ENCODE data around the gene KMT2A.
A peak's percentile ranks its signal among the peaks of the same experiment; 100 is the strongest.

KMT2A gene

DNA sequence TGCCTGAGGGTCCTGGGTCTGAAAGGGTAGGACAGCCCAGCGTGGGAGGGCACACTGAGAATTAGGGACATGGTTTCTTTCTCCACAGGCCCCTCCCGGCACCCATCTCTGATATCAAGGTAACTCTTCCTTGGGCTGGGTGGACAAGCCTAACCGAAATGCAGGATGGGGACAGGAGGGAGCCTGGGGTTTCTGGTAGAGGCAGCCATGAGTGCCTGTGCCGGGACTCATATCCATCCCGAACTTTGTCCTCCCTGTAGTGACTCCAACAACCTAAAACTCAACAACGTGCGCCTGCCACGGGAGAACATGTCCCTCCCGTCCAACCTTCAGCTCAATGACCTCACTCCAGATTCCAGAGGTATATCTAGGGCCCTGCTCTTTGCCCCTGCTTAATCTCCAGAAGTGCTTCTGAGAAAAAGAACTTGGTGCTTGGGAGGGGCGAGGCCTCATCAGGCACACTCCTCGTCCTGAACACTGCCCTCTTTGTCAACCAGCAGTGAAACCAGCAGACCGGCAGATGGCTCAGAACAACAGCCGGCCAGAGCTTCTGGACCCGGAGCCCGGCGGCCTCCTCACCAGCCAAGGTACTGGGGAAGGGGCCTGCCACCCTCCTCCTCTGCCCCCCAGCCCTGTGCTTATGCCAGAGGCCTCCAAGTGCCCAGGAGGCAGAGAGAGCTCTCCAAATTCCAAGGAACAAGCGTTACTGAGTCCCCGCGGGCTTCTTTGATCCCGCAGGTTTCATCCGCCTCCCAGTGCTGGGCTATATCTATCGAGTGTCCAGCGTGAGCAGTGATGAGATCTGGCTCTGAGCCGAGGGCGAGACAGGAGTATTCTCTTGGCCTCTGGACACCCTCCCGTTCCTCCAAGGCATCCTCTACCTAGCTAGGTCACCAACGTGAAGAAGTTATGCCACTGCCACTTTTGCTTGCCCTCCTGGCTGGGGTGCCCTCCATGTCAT is 97.8 kb downstream of the KMT2A start:
- no peak for DNase-seq

DNA sequence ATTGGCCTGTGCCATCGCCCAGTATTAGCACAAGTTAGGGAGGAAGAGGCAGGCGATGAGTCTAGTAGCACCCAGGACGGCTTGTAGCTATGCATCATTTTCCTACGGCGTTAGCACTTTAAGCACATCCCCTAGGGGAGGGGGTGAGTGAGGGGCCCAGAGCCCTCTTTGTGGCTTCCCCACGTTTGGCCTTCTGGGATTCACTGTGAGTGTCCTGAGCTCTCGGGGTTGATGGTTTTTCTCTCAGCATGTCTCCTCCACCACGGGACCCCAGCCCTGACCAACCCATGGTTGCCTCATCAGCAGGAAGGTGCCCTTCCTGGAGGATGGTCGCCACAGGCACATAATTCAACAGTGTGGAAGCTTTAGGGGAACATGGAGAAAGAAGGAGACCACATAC is 99.0 kb downstream of the KMT2A start:
- DNase-seq = no peak

DNA sequence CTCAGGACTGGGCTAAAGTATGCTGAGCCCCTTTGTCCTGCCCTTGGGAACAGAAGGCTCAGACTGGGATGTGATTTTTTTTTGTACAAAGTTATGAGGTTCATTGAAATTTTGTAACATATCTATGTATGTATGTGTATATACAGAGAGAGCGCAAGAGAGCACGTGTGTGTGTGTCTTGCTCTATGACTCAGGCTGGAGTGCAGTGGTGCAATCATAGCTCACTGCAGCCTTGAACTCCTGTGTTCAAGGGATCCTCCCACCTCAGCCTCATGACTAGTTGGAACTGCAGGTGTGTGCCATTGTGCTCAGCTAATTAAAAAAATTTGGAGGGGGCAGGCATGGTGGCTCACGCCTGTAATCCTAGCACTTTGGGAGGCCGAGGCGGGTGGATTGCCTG is 100.4 kb downstream of the KMT2A start:
- DNase-seq = peak in 1 of 3 donors; percentile 19

DNA sequence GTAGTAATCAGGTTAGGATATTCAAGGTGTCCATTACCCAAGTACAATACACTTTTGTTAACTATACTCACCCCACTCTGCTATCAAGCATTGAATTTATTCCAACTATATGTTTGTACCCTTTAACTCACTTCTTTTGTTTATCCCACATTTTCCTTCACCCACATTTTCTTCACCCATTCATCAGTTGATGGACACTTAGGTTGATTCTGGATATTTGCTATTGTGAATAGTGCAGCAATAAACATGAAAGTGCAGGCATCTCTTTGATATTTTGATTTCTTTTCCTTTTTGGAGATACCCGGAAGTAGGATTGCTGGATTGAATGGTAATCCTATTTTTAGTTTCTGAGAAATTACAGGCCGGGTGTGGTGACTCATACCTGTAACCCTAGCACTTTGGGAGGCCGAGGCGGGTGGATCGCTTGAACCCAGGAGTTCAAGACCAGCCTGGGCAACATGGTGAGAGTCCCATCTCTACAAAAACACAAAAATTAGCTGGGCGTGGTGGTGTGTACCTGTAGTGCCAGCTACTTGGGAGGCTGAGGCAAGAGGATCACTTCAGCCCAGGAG is 101.2 kb downstream of the KMT2A start:
- no peak for DNase-seq

DNA sequence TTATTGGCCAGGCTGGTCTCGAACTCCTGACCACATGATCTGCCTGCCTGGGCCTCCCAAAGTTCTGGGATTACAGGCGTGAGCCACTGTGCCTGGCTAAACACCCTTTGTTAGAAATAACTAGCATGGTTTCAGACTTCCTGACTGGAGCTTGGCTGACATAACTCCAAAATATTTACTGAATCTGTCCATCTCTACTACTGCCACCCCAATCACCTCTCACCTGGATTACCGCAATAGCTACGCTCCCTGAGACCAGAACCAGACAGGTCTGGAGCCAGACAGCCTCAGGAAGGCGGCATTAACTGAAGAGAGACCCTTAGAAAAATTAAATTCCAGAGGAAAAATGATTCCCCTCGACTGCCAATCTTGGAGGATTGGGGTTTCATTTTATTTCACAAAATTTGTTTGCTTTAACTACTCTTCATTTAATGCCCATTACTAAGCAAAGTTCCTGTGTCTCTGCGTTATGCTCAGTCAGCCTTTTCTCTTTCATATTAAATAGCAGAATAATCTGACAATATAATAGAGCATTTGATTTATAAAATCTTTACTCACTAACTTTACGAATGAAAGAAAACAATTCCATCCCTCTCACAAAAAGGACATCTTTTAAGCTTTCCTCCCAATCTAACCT is 107.8 kb downstream of the KMT2A start:
- no peak for DNase-seq

DNA sequence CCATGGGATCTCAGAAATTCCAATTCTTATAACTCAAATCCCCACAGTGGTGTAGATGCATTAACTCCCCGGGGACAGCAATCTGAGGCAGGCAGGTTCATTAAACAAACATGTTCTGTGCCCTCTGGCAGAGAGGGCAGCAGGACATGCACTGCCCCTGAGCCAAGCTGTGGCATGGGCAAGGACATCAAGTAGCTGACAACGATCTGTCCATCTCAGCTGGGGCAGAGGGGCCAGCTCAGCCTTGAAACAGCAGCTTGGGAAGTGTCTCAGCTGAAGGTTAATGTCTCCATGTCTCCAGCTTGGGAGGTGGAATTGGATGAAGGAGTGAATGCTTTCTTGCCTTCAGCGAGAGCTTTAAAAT is 108.3 kb downstream of the KMT2A start:
- DNase-seq = no peak

DNA sequence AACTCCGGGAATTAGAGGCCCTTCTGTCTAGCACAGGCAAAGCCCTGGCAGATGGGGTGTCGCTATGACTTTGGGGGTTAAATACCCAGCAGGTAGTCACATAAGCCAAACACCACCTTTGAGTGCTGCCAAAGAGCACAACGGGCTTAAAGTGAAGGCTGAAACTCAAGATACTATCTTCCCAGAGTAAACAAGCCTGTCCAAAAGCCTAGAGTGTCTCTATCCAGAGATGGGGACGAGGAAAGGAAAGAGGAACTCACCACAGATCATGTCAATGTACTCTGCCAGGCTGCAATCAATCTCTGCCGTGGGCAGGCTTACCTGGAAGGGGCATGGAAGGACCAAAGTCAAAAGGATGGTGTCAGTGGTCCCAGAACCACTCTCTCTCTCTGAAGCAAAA is 109.2 kb downstream of the KMT2A start:
- no peak for DNase-seq

DNA sequence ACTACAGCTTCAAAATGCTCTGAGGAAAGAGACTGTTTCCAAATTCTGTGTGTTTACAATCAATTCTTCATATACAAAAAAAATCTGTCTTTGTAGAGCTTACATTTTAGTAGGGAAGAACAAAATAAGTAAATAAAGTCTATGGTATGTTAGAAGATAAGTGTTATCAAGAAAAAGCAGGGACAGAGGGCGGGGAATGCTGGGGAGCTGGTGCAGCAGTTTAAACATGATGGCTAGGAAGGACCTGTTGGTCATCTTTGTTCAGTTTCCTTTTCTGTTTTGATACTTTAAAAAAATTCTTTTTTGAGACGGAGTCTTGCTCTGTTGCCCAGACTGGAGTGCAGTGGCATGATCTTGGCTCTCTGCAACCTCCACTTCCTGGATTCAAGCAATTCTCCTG is 110.8 kb downstream of the KMT2A start:
- no peak for DNase-seq

DNA sequence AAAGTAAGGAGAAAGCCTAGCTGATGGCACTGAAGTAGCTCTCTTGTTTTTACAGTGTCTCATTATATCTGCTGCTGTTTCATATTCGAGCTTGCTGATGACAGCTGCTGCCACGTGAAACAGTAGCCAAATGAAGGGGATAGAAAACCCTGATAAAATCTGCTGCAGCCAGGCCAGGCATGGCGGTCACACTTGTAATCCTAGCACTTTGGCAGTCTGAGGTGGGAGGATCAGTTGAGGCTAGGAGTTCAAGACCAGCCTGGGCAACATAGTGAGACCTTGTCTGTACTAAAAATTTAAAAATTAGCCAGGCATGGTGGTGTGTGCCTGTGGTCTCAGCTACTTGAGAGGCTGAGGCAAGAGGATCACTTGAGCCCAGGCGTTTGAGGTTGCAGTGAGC is 116.0 kb downstream of the KMT2A start:
- no peak for DNase-seq

DNA sequence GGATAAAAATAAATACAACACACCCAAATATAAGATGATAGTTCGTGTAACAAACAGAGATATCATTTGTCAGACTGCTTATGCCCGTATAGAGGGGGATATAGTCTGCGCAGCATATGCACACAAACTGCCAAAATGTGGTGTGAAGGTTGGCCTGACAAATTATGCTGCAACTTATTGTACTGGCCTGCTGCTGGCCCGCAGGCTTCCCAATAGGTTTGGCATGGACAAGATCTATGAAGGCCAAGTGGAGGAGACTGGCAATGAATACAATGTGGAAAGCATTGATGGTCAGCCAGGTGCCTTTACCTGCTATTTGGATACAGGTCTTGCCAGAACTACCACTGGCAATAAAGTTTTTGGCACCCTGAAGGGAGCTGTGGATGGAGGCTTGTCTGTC is 124.5 kb downstream of the KMT2A start:
- no peak for DNase-seq

DNA sequence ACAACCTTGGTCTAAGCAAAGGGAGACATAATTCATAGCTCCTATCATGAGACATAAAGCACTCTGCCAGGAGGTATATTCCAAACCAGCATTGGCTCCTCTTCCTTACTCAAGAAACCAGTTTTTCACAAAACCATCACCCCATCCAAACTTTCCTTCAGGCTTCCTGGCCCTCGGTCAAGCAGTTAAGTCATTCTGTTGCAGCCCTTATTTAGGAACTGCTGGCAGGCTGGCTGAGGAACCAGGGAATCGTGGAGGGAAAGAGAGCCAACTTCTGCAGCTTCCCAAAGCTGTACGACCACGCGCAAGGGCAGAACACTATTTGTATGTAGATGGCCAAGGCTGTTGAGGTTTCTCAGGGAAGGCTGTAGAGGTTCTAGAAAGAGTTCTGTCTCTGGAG is 128.8 kb downstream of the KMT2A start:
- peak in 1 of 3 donors; percentile 3 for DNase-seq

DNA sequence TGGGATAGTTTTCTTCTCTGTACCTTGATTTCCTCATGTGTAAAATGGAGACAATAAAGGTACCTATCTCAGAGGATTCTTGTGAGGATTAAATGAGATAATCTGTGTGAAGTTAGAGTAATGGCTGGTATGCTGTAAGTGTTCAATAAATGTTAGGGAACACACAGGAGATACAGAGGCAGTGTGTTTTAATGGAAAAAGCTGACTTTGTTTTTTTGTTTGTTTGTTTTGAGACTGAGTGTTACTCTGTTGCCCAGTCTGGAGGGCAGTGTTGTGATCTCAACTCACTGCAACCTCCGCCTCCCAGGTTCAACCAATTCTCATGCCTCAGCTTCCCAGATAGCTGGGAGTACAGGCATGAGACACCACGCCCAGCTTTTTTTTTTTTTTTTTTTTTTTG is 133.4 kb downstream of the KMT2A start:
- DNase-seq = no peak

DNA sequence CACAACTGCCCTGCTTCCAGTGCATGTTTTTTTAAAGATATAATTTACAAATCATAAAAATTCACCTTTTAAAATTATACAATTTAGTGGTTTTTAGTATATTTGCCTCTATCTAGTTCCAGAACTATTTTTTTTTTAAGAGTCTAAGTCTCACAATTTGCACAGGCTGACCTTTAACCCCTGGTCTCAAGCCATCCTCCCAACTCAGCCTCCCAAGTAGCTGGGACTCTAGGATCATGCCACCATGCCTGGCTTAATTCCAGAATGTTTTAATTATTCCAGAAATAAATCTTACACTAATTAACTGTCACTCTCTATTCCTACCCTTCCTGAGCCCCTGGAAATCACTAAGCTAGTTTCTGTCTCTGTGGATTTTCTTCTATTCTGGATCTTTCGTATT is 134.5 kb downstream of the KMT2A start:
- no peak for DNase-seq

DNA sequence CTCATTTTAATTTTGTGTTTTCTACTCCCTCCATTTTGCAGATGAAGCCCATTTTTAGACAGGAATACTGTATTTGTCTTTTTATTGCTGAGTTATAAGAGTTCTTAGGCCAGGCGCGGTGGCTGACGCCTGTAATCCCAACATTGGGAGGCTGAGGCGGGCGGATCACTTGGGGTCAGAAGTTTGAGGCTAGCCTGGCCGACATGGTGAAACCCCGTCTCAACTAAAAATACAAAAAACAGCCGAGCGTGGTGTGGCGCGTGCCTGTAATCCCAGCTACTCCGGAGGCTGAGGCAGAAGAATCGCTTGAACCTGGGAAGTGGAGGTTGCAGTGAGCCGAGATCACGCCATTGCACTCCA is 135.4 kb downstream of the KMT2A start:
- DNase-seq = peak in 2 of 3 donors; percentile 13 to 21

DNA sequence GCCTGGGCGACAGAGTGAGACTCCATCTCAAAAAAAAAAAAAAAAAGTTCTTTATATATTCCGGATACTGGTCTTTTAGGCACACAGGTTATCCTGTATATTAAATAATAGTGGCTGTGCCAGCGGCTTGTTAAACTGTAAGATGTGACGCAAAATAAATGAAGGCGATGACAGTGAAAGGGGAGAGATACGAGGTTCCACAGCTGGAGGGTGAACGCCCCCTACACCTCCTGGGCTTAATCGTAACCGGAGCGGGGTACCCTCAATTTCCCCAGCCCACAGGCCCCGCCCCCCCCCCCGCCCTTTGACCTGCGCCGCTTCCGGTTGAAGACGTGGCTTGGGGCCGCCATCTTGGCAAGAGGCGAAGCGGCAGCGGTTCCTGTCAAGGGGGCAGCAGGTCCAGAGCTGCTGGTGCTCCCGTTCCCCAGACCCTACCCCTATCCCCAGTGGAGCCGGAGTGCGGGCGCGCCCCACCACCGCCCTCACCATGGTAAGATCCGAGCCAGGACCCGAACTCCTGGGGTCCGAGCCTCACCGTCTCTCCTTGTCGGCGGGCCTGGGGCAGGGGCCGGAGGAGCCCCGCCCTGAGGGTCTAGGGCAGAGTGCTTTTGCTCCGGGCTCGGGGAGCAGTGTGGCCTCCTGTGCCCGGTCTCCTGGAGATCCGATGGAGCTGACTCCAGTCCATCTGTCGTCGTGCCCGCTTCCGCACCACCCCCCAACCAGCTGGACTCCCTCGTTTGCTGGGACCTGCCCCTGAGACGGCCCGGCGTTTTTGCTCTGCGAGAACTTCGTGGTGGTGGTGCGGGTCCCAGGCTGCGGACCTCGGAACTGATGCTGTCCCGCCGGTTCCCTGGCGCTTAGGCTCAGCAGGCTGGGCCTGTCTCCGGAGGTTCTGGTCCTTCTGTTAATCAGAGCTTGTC is 136.0 kb downstream of the KMT2A start, which contains the start of gene ARCN1:
Gene ARCN1, plus strand, starts transcription at position 349 of the 920 bp plus-strand sequence. Its CDS starts 139 bp downstream, at position 488.
- DNase-seq = peak; percentile 75 to 91 (median 85)

DNA sequence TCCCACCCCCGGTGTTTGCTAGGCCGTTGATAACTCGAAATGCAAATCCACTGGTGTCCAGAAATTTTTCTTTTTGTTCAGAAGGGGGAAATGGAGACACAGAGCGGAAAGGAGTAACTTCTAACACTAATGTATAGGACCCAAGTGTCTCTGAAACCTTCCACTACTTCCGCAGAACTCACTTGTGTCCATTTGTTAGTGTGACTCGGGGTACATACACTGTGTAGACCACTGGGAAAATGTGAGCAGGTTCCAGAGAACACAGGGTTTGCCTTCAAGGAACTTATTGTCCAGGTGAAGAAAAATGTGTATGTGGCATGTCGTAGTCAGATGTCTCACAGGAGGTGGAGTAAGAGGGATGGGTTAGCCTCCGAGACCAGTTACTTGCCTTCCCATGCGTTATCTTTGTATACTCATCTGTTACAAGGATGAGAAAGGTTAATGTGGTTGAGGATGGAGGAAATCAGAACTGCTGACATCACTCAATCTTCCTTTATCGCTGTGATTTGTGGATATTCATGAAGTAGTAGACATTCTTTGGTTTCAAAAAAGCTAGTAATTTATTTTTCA is 136.8 kb downstream of the KMT2A start:
- peak; percentile 6 to 22 (median 18) for DNase-seq

DNA sequence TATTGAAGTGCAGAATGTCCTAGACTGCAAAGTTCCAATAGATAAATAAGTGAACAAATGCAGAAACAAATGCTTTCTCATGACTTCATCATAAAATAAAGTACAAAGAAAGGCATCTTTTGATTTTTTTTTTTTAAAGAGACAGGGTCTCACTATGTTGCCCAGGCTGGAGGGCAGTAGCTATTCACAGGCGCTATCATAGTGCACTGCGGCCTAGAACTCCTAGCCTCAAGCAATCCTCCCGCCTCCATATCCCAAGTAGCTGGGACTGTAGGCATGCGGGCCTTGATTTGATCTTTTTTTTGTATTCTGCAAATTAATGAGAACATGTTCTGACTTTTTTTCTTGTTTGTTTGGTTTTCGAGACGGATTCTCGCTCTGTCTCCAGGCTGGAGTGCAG is 138.3 kb downstream of the KMT2A start:
- DNase-seq = no peak
